Measurements from ENCODE around the gene GHRHR. TPM values are rescaled to one million over a fixed set of nuclear protein-coding genes. Genes with fewer than 3 reads are reported as not detected.

The GHRHR gene
- total RNA-seq, 4 donors from 2014 or later = not detected

GRCh38 chr7:30970074-30970473 lies 6.3 kb downstream of the GHRHR start:
- H3K9me3 ChIP-seq = no peaks in the 10 kb centered on the region
- H3K27me3 ChIP-seq = peaks cover 0 to 14% (median 0%) of the 10 kb centered on the region in 4 donors
- TF ChIP-seq POLR2A (IDR thresholded peaks at IDR 0.05) = no peak
- TF ChIP-seq, protein P1, sequence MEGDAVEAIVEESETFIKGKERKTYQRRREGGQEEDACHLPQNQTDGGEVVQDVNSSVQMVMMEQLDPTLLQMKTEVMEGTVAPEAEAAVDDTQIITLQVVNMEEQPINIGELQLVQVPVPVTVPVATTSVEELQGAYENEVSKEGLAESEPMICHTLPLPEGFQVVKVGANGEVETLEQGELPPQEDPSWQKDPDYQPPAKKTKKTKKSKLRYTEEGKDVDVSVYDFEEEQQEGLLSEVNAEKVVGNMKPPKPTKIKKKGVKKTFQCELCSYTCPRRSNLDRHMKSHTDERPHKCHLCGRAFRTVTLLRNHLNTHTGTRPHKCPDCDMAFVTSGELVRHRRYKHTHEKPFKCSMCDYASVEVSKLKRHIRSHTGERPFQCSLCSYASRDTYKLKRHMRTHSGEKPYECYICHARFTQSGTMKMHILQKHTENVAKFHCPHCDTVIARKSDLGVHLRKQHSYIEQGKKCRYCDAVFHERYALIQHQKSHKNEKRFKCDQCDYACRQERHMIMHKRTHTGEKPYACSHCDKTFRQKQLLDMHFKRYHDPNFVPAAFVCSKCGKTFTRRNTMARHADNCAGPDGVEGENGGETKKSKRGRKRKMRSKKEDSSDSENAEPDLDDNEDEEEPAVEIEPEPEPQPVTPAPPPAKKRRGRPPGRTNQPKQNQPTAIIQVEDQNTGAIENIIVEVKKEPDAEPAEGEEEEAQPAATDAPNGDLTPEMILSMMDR (IDR thresholded peaks at IDR 0.05) = no peak
- no peak overlapping the region for H3K27ac ChIP-seq
- H3K4me3 ChIP-seq = no peak overlapping the region
- H3K36me3 ChIP-seq = no peaks in the 10 kb centered on the region
- intact Hi-C loops (cut with DNase I) = no loop called here
- H3K4me1 ChIP-seq = peaks cover 0 to 7% (median 0%) of the 10 kb centered on the region in 3 donors
- no peak for DNase-seq
- 87 to 100% methylated on average over 2 to 5 of the region's 5 CpGs for WGBS, 2 donors

GRCh38 chr7:30970594-30971094 lies 6.9 kb downstream of the GHRHR start:
- intact Hi-C loops (cut with DNase I) = no loop called here
- TF ChIP-seq, protein P1 (IDR thresholded peaks at IDR 0.05) = no peak
- no peak for TF ChIP-seq POLR2A (IDR thresholded peaks at IDR 0.05)
- H3K4me1 ChIP-seq = peaks cover 0 to 7% (median 0%) of the 10 kb centered on the region in 3 donors
- DNase-seq = no peak
- H3K9me3 ChIP-seq = no peaks in the 10 kb centered on the region
- no peaks in the 10 kb centered on the region for H3K36me3 ChIP-seq
- no peak overlapping the region for H3K27ac ChIP-seq
- H3K27me3 ChIP-seq = peaks cover 0 to 14% (median 0%) of the 10 kb centered on the region in 4 donors
- 47 to 66% methylated on average over 3 to 6 of the region's 6 CpGs for WGBS, 2 donors
- no peak overlapping the region for H3K4me3 ChIP-seq

GRCh38 chr7:30971440-30971839 lies 7.7 kb downstream of the GHRHR start:
- intact Hi-C loops (cut with DNase I) = no loop called here
- peaks cover 0 to 14% (median 0%) of the 10 kb centered on the region in 4 donors for H3K27me3 ChIP-seq
- H3K27ac ChIP-seq = no peak overlapping the region
- no peak for TF ChIP-seq POLR2A (IDR thresholded peaks at IDR 0.05)
- TF ChIP-seq, protein P1 (IDR thresholded peaks at IDR 0.05) = no peak
- no peaks in the 10 kb centered on the region for H3K36me3 ChIP-seq
- H3K4me3 ChIP-seq = no peak overlapping the region
- DNase-seq = no peak
- H3K9me3 ChIP-seq = no peaks in the 10 kb centered on the region
- peaks cover 0 to 7% (median 0%) of the 10 kb centered on the region in 3 donors for H3K4me1 ChIP-seq
- 10 to 50% methylated on average over 3 of the region's 3 CpGs for WGBS, 2 donors

DNA sequence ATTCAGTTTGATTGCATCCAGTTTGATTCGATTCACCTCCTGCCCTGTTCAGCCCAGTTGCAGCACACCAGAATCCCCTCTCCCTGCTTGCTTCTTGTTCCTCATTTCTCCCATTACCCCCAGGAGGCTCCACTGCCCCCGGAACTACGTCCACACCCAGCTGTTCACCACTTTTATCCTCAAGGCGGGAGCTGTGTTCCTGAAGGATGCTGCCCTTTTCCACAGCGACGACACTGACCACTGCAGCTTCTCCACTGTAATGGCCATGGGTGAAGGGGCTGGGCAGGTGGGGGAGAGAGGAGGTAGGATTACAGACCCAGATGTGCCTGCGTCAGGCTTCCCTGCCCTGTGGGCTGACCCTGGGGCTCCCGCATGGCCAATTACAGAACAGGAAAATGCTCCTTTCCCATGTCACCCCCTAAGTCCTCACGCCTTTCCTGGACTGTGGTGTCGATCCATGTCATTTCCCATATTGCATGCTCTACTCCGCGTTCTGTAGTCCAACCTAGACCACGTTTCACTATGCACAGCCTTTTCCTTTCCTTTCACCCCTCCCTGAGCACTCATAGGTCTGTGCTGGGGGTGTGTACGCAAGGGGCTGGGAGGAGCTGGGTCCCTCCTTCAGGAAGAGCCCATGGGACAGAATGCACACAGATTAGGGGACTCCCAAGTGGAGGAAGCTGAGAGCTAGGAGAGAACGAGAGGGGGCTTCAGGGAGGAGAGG lies 8.2 kb downstream of the GHRHR start:
- Histone ChIP-seq H3K36me3 (no peaks in the 10 kb centered on the region), H3K27me3 (peaks cover 0 to 14% (median 0%) of the 10 kb centered on the region in 4 donors), H3K27ac (no peak overlapping the region), H3K4me3 (no peak overlapping the region), H3K4me1 (peaks cover 0 to 7% (median 0%) of the 10 kb centered on the region in 3 donors), H3K9me3 (no peaks in the 10 kb centered on the region)
- no peak for DNase-seq
- WGBS, 2 donors = 50 to 53% methylated on average over 11 to 14 of the region's 15 CpGs
- intact Hi-C loops (cut with DNase I) = no loop called here
- no peak for TF ChIP-seq POLR2A (IDR thresholded peaks at IDR 0.05)
- TF ChIP-seq, protein P1 (IDR thresholded peaks at IDR 0.05) = no peak

GRCh38 chr7:30973292-30973691 lies 9.5 kb downstream of the GHRHR start:
- intact Hi-C loops (cut with DNase I) = no loop called here
- Histone ChIP-seq H3K36me3 (no peaks in the 10 kb centered on the region), H3K4me1 (peaks cover 0 to 7% (median 0%) of the 10 kb centered on the region in 3 donors), H3K9me3 (no peaks in the 10 kb centered on the region), H3K27me3 (peaks cover 0 to 20% (median 0%) of the 10 kb centered on the region in 4 donors), H3K27ac (no peak overlapping the region), H3K4me3 (no peak overlapping the region)
- no peak for DNase-seq
- WGBS, 2 donors = 46 to 74% methylated on average over 2 to 3 of the region's 3 CpGs
- TF ChIP-seq, protein P1 (IDR thresholded peaks at IDR 0.05) = no peak
- no peak for TF ChIP-seq POLR2A (IDR thresholded peaks at IDR 0.05)

All from esophagus squamous epithelium (tissue), 5 donors.